Coronary artery (tissue), 2 donors: ENCODE results near the gene PLPPR2.
"Not testable (repeated sequence)": the region's sequence is repeated elsewhere in the genome, so short reads cannot be mapped to it uniquely, and the experiment has no call there.

ENCODE experiments used
- DNase-seq: peaks from one replicate; pipeline ENCODE4 v3.0.0-alpha.2; 2017; ENCODE audit warnings: low spot score
- H3K27ac ChIP-seq, 2 donors: fragments of 200-600 bp; sonication (generic); one replicate each; pipeline ENCODE4 v1.5.1; 2016 to 2019
- H3K4me3 ChIP-seq: fragments of 200-600 bp; sonication (generic); 2 replicates; pipeline ENCODE4 v1.5.1; 2016; ENCODE audit warnings: mild to moderate bottlenecking, moderate library complexity
- CTCF ChIP-seq: fragments of 200-600 bp; sonication (generic); IDR thresholded peaks from one replicate; pipeline ENCODE4 v1.5.1; 2019; ENCODE audit warnings: antibody characterized with exemption

PLPPR2 gene

GRCh38 chr19:11335449-11336146 lies 19.6 kb upstream of the PLPPR2 start:
- no peak for TF ChIP-seq CTCF
- DNase-seq, result no peak
- Histone ChIP-seq H3K27ac (no peak overlapping the region), H3K4me3 (no peak overlapping the region)

- Histone ChIP-seq H3K4me3 (no peak overlapping the region), H3K27ac (no peak overlapping the region)
- TF ChIP-seq CTCF, result no peak
- no peak for DNase-seq
Measured at GRCh38 chr19:11337080-11337479, 18.2 kb upstream of the PLPPR2 start.

DNA sequence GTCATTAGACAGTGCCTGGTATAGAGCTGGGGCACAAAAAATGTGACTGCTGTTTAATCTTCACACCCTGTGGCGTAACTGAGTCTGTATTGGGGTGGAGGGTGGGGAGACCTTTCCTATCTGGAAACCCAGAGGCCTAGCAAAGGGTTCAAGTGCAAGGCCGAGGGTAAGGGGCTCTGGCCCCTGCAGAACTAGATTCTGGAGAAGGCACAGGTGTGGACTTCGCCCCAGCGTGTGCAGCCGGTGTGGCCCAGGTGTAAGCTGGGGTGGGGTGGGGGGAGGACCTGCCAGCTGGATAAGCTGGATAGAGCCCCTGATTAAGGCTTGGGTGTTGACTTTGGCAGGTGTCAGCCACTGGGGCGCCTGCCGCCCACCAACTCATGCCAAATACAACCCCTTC lies 17.1 kb upstream of the PLPPR2 start:
- DNase-seq, result no peak
- Histone ChIP-seq H3K4me3 (peak overlapping the region; percentile 97), H3K27ac (peak overlapping the region; percentile 82 to 87)
- TF ChIP-seq CTCF, result no peak

GRCh38 chr19:11338569-11339253 lies 16.5 kb upstream of the PLPPR2 start:
- no peak for TF ChIP-seq CTCF
- peak overlapping the region; percentile 82 to 87 for H3K27ac ChIP-seq
- DNase-seq, result no peak
- peak overlapping the region; percentile 97 for H3K4me3 ChIP-seq

- TF ChIP-seq CTCF, result no peak
- DNase-seq, result peak; percentile 93
Measured at GRCh38 chr19:11339254-11340098, 15.8 kb upstream of the PLPPR2 start, which contains the start of gene RAB3D. Gene RAB3D (minus strand): TSS chr19:11339657. CDS start chr19:11337399, 2,258 bp downstream.

DNA sequence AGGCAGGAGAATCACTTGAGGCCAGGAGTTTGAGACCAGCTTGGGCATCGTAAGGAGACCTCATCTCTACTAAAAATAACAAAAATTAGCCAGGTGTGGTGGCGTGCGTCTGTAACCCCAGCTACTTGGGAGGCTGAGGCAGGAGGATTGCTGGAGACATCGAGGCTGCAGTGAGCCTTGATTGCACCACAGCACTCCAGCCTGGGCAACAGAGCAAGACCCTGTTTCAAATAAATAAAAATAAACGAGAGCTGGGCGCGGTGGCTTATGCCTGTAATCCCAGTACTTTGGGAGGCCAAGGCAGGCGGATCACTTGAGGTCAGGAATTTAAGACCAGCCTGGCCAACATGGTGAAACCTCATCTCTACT lies 15.1 kb upstream of the PLPPR2 start:
- Histone ChIP-seq H3K27ac (peak overlapping the region in 1 of 2 donors; percentile 87), H3K4me3 (peak overlapping the region; percentile 97)
- DNase-seq, result not testable (repeated sequence)

More at GRCh38 chr19:11339254-11340098, 15.8 kb upstream of the PLPPR2 start, which contains the start of gene RAB3D:
- Histone ChIP-seq H3K4me3 (peak within 1 kb of the TSS; percentile 97), H3K27ac (peak within 1 kb of the TSS; percentile 82 to 87)

GRCh38 chr19:11342429-11342828 lies 12.8 kb upstream of the PLPPR2 start:
- Histone ChIP-seq H3K4me3 (no peak overlapping the region), H3K27ac (no peak overlapping the region)
- DNase-seq, result no peak
- TF ChIP-seq CTCF, result no peak
